ENCODE results near the gene UBLCP1.
"Not testable (repeated sequence)": the region's sequence is repeated elsewhere in the genome, so short reads cannot be mapped to it uniquely, and the experiment has no call there.

UBLCP1 gene

GRCh38 chr5:159262859-159263568, at the start of gene UBLCP1:
Gene UBLCP1 (plus strand): TSS chr5:159263290. CDS start chr5:159268916, 5,626 bp downstream.
- peak; percentile 86 to 90 for DNase-seq

GRCh38 chr5:159214486-159215271, 48.4 kb upstream of the UBLCP1 start:
- no peak for DNase-seq

GRCh38 chr5:159215886-159216285, 47.2 kb upstream of the UBLCP1 start:
- DNase-seq: no peak

- no peak for DNase-seq
These were observed 46.6 kb upstream of the UBLCP1 start for GRCh38 chr5:159216454-159216853.

- no peak for DNase-seq
These were observed 45.9 kb upstream of the UBLCP1 start for GRCh38 chr5:159217236-159217635.

GRCh38 chr5:159218595-159219023, 44.5 kb upstream of the UBLCP1 start:
- DNase-seq: no peak

GRCh38 chr5:159220206-159220605, 42.9 kb upstream of the UBLCP1 start:
- no peak for DNase-seq

- no peak for DNase-seq
These were observed 39.6 kb upstream of the UBLCP1 start for GRCh38 chr5:159223469-159223868.

GRCh38 chr5:159224471-159224870, 38.6 kb upstream of the UBLCP1 start:
- no peak for DNase-seq

GRCh38 chr5:159226451-159226850, 36.6 kb upstream of the UBLCP1 start:
- no peak for DNase-seq

GRCh38 chr5:159227452-159227851, 35.6 kb upstream of the UBLCP1 start:
- DNase-seq: no peak

- DNase-seq: not testable (repeated sequence)
These were observed 35.0 kb upstream of the UBLCP1 start for GRCh38 chr5:159228097-159228496.

- no peak for DNase-seq
These were observed 32.4 kb upstream of the UBLCP1 start for GRCh38 chr5:159230657-159231056.

- DNase-seq: no peak
These were observed 31.9 kb upstream of the UBLCP1 start for GRCh38 chr5:159231167-159231566.

- DNase-seq: not testable (repeated sequence)
These were observed 27.1 kb upstream of the UBLCP1 start for GRCh38 chr5:159235871-159236520.

- no peak for DNase-seq
These were observed 22.7 kb upstream of the UBLCP1 start for GRCh38 chr5:159240301-159240870.

GRCh38 chr5:159241946-159242552, 21.0 kb upstream of the UBLCP1 start:
- DNase-seq: no peak

- DNase-seq: no peak
These were observed 20.4 kb upstream of the UBLCP1 start for GRCh38 chr5:159242656-159243055.

- DNase-seq: no peak
These were observed 19.7 kb upstream of the UBLCP1 start for GRCh38 chr5:159243385-159243784.

GRCh38 chr5:159244163-159244562, 18.9 kb upstream of the UBLCP1 start:
- DNase-seq: no peak

- DNase-seq: no peak
These were observed 18.2 kb upstream of the UBLCP1 start for GRCh38 chr5:159244890-159245289.

GRCh38 chr5:159249158-159249557, 13.9 kb upstream of the UBLCP1 start:
- no peak for DNase-seq

- DNase-seq: no peak
These were observed 10.9 kb upstream of the UBLCP1 start for GRCh38 chr5:159252195-159252594.

All from NCI-H526 (cell line).